Keratinocyte (primary cell): ENCODE data around the gene SLC28A3. TPM values are rescaled to one million over a fixed set of nuclear protein-coding genes. Genes with fewer than 3 reads are reported as not detected.
A peak's percentile ranks its signal among the peaks of the same experiment; 100 is the strongest.

Experiments
- DNase-seq: peaks from one replicate; pipeline ENCODE4 v3.0.0-alpha.2; 2011; ENCODE audit warnings: low read depth, missing footprints, low spot score
- FAIRE-seq: peaks from 2 replicates; lab custom pipeline; 2011; peaks lifted over from hg19 to GRCh38; lab: Jason Lieb, UNC
- H2AFZ ChIP-seq: 2 replicates; pipeline ENCODE4 v1.6.0; 2012; ENCODE audit warnings: low read length, control low read depth, inconsistent platforms; ENCODE audit not compliant: control insufficient read depth
- H3K27ac ChIP-seq: 2 replicates; pipeline ENCODE4 v1.5.1; 2011; ENCODE audit warnings: low read length; ENCODE audit not compliant: control insufficient read depth, insufficient read depth
- H3K27me3 ChIP-seq: 3 replicates; pipeline ENCODE4 v1.6.0; 2011; ENCODE audit warnings: low read length; ENCODE audit not compliant: control insufficient read depth, insufficient read depth; ENCODE audit errors: extremely low read depth
- H3K36me3 ChIP-seq, 2 experiments: 2 replicates in 1 of 2; 3 replicates in 1 of 2; pipeline ENCODE4 v1.5.1; 2011; ENCODE audit warnings: low read length in 2 of 2, mild to moderate bottlenecking in 1 of 2; ENCODE audit not compliant: control insufficient read depth in 2 of 2, insufficient read depth in 2 of 2; ENCODE audit errors: extremely low read depth in 1 of 2
- H3K4me1 ChIP-seq: 3 replicates; pipeline ENCODE4 v1.5.1; 2011; ENCODE audit warnings: low read length; ENCODE audit not compliant: control insufficient read depth, insufficient read depth; ENCODE audit errors: extremely low read depth
- H3K4me2 ChIP-seq: 3 replicates; pipeline ENCODE4 v1.6.0; 2011; ENCODE audit warnings: low read depth, low read length; ENCODE audit not compliant: control insufficient read depth, insufficient read depth; ENCODE audit errors: extremely low read depth
- H3K4me3 ChIP-seq, 3 experiments: fragments of 200-600 bp in 1 of 3; sonication (generic) in 1 of 3; 2 replicates in 2 of 3; 3 replicates in 1 of 3; pipeline ENCODE4 v1.5.1; 2011 to 2016; ENCODE audit warnings: low read length in 3 of 3, mild to moderate bottlenecking in 3 of 3, control low read depth in 2 of 3, inconsistent platforms in 1 of 3, low read depth in 1 of 3, mixed read lengths in 1 of 3, mixed run types in 1 of 3, moderate library complexity in 1 of 3; ENCODE audit not compliant: control insufficient read depth in 2 of 3, insufficient read depth in 2 of 3; ENCODE audit errors: extremely low read depth in 1 of 3
- H3K79me2 ChIP-seq: 2 replicates; pipeline ENCODE4 v1.6.0; 2012; ENCODE audit warnings: low read length; ENCODE audit not compliant: control insufficient read depth, insufficient read depth
- H3K9ac ChIP-seq: 3 replicates; pipeline ENCODE4 v1.6.0; 2011; ENCODE audit warnings: low read length; ENCODE audit not compliant: control insufficient read depth, insufficient read depth; ENCODE audit errors: extremely low read depth
- H3K9me1 ChIP-seq: 3 replicates; pipeline ENCODE4 v1.6.0; 2011; ENCODE audit warnings: low read length; ENCODE audit not compliant: control insufficient read depth, insufficient read depth; ENCODE audit errors: extremely low read depth
- H3K9me3 ChIP-seq: 2 replicates; pipeline ENCODE4 v1.5.1; 2012; ENCODE audit warnings: low read depth, low read length; ENCODE audit not compliant: control insufficient read depth
- H4K20me1 ChIP-seq: 3 replicates; pipeline ENCODE4 v1.6.0; 2011; ENCODE audit warnings: low read length; ENCODE audit not compliant: control insufficient read depth, insufficient read depth; ENCODE audit errors: extremely low read depth
- CTCF ChIP-seq, 3 experiments: IDR thresholded peaks in 1 of 3; conservative IDR thresholded peaks in 1 of 3; optimal IDR thresholded peaks in 1 of 3; 2 replicates in 2 of 3; 3 replicates in 1 of 3; pipeline versions ENCODE3 to v1.5.1; 2011; ENCODE audit warnings: low read length in 3 of 3, mild to moderate bottlenecking in 3 of 3, moderate library complexity in 2 of 3, control low read depth in 1 of 3, inconsistent platforms in 1 of 3; ENCODE audit not compliant: insufficient read depth in 2 of 3; ENCODE audit errors: extremely low read depth in 1 of 3
- EZH2 ChIP-seq: IDR thresholded peaks from one replicate; pipeline ENCODE4 v1.6.1; 2012; ENCODE audit warnings: inconsistent platforms, mild to moderate bottlenecking, low read length, moderate library complexity
- dilution Hi-C: fragments of 300-500 bp; cut with MboI; formaldehyde crosslinking; loops from one replicate; pipeline ENCODE4 v1.7.0; 2020; ENCODE audit warnings: low sequenced_read_pairs; ENCODE audit not compliant: extremely low pct_ligation_motif_present
- polyA plus RNA-seq, 5 experiments: library from polyadenylated mRNA; depleted of rRNA in 3 of 5; stranded (reverse) in 3 of 5; stranded (forward) in 1 of 5; unstranded in 1 of 5; fragments of >200 nt; gene quantifications; 1 replicate in 1 of 5; 2 replicates in 3 of 5; 3 replicates in 1 of 5; pipeline versions ENCODE4 v1.2.1 to v1.2.3, GENCODE V29; 2011 to 2012; ENCODE audit warnings: missing spikeins in 2 of 5, low read depth in 1 of 5, low replicate concordance in 1 of 5

The SLC28A3 gene
- polyA plus RNA-seq, 1 donor (not counting 4 experiments of a cell fraction or from before 2014, with no cell fraction given) = 2.4 TPM

GRCh38 chr9:84296146-84296843, 44.3 kb downstream of the SLC28A3 start:
- Histone ChIP-seq H3K27me3 (no peaks in the 10 kb centered on the region), H3K36me3 (no peaks in the 10 kb centered on the region), H2AFZ (peak overlapping the region; percentile 80), H3K27ac (peak overlapping the region; percentile 80), H4K20me1 (no peaks in the 10 kb centered on the region), H3K4me3 (peak overlapping the region in 1 of 3 experiments; percentile 3), H3K4me2 (peak overlapping the region; percentile 52), H3K4me1 (peaks cover 31% of the 10 kb centered on the region), H3K9ac (peak overlapping the region; percentile 55), H3K79me2 (no peaks in the 10 kb centered on the region), H3K9me1 (no peaks in the 10 kb centered on the region), H3K9me3 (no peaks in the 10 kb centered on the region)
- dilution Hi-C loops = no loop called here
- DNase-seq (peak; percentile 42), FAIRE-seq (peak; percentile 67)
- TF ChIP-seq CTCF (optimal IDR thresholded peaks at IDR 0.05 in 1 of 3, IDR thresholded peaks at IDR 0.05 in 1 of 3, conservative IDR thresholded peaks at IDR 0.05 in 1 of 3; ENCODE audit: extremely low read depth in 1 of 3, insufficient read depth in 2 of 3, low read length in 3 of 3) (no peak), EZH2 (no peak)

DNA sequence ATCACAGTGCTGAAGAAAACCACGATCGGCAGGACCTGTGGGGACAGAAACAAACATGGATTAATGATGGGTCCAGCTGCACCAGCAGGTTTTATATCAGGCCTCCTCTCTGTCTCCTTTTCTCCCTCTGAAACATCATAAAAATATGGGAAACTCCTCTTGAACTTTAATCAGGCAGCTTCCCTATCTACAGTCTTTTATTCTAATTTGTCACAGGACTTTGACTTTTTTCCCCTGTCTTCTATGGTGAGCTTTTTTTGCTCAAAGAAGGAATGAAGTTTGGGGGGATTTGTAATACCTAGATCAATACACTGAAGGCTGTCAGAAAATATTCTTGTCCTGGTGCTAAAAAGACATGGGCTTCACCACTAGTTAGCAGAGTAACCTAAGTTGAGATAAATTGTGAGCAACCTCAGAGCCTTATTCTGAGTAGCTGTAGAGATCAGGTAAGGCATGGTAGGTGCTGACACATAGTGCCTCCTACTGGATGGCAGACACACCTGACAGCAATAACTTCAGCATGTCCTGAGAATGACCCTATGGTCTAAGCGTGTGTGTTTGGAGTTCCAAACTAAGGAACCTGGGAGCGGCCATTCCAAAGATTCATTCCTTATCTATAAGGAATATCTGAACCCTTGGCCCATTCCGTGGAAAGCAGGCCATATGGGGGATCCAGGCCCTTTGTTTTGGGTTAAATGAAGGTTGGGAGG, 46.2 kb downstream of the SLC28A3 start:
- Histone ChIP-seq H3K4me3 (no peak overlapping the region), H3K4me2 (no peak overlapping the region), H3K27ac (no peak overlapping the region), H4K20me1 (no peaks in the 10 kb centered on the region), H3K36me3 (no peaks in the 10 kb centered on the region), H3K79me2 (no peaks in the 10 kb centered on the region), H3K9ac (no peak overlapping the region), H3K27me3 (no peaks in the 10 kb centered on the region), H2AFZ (no peak overlapping the region), H3K9me1 (no peaks in the 10 kb centered on the region), H3K4me1 (peaks cover 20% of the 10 kb centered on the region), H3K9me3 (no peaks in the 10 kb centered on the region)
- dilution Hi-C loops = no loop called here
- FAIRE-seq = no peak
- no peak for DNase-seq
- TF ChIP-seq EZH2 (no peak), CTCF (optimal IDR thresholded peaks at IDR 0.05 in 1 of 3, IDR thresholded peaks at IDR 0.05 in 1 of 3, conservative IDR thresholded peaks at IDR 0.05 in 1 of 3; ENCODE audit: extremely low read depth in 1 of 3, insufficient read depth in 2 of 3, low read length in 3 of 3) (peak; percentile 24 to 60 (median 45))
